Left hindlimb (tissue), 1 donor: ENCODE results near the gene KIRREL3.

Source experiments
- DNase-seq: peaks from one replicate; pipeline ENCODE4 v3.0.0-alpha.2; 2018

Gene KIRREL3

GRCh38 chr11:126479178-126479930, 521.2 kb downstream of the KIRREL3 start:
- no peak for DNase-seq

GRCh38 chr11:126478466-126478865, 522.1 kb downstream of the KIRREL3 start:
- no peak for DNase-seq

DNA sequence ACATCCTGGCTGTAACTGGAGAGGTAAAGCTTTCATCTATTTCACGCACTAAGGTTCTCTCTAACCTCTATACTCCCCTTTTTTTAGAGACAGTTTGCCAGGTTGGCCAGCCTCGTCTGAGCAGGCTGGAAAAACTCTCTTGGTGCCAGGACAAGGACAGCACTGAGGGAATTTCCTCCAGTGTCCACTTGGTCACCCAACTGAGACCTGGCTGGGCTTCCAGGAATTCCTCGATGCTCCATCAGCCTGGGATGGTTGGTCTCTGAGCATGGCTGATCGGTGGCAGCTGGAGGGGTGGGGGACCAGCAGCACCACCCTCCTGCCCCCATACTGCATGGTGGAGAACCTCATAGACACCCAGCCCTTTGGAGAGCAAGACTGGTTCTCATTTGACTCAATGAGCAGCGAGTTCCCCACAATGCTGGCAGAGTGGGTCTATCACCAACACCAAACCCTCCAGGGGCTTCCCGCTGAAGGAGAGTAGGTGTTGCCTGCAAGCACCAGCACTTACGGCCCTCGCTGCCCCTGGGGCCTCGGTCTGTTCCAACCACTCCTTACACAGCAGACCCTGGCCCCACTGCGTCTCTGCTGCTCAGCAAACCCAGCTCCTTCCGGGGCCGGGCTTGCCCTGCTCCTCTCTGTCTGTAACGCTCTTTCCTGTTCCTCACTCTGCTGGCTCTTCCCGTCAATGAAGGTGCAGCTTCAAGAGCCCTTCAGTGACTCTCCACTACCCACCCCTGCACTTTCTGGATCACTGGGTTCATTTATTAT, 522.9 kb downstream of the KIRREL3 start:
- no peak for DNase-seq

DNA sequence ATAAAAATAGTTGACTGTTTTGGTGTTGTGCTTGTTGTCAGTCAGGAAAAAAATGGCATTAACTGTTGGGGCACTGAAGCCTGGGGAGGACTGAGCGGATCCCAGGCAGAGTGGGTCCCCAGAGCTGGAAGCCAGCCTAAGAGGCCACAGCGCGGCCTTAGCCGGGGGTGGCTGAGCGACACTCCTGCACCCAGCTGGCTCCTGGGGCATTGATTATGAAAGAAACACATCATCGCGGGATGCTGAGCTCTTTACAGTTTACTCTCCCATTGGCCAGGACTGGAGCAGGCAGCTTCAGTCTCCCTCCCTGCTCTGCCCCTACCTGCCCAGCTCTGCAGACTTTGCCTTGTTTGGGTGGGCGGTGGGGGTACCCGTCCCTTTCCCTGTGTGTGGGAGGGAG, 523.6 kb downstream of the KIRREL3 start:
- no peak for DNase-seq

- DNase-seq = no peak
Observed at GRCh38 chr11:126476266-126476924, 524.2 kb downstream of the KIRREL3 start.

DNA sequence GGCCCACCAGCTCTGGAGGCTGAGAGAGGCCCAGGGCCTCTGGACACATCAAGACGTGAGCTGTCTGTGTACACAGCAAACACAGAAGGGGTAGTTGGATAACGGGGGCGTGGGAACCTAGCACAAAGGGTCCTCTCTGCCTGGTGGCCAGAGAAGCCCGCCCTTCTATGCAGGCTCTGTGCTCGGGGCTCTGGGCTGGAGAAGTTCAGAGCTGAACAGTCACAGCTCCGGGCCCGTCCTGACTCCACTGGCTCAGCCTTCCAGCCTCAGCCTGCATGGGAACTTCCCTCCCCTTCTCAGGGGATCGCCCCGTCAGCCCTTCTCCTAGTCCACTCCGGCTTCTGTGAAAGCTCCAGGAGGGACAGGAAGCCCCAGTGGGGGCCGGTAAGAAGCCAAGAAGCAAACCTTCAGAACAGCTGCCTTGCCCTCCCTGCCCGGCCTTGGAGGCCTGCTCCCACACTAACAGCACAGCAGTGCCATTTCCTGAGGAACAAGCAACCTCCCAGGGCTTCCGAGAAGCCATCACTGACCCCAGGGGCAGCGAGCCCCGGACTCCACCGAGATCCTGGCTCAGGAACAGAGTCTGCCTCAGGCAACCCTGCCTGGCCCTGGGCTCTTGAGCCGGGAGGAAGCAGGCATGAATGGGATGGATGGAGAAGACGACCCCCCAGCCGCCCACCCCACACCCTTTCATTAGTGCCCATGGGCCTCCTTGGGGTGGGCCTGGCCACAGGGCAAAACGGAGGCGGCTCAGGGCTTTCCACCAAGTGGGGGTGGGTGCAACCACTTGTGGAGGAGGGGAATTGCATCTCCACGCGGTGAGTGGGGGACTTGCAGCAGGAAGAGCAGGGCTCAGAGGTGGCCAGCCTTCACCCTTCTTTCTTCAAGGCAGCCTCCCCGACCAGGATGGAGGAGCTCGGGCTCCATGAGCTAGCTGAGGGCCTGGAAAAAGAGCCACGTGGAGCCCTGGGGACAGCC, 525.3 kb downstream of the KIRREL3 start:
- DNase-seq = no peak

- DNase-seq = no peak
Observed at GRCh38 chr11:126474220-126474619, 526.4 kb downstream of the KIRREL3 start.

DNA sequence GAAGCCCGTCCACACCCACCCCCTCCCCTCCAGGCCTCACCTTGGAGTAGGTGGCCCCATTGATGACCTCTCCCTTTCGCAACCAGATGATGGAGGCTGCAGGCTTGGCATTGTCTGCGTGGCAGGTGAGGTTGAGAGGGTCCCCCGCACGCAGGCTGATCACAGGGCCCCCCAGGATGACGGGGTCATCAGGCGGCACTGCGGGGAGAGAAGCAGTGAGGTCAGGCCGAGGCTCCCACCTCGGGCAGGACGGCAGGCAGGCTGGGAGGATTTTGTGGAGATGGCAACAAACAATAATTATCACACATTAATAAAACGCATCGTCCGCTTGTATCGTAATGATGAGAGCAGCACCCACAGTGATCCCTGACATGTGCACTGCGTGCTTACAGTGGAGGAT, 527.3 kb downstream of the KIRREL3 start:
- no peak for DNase-seq

GRCh38 chr11:126469311-126469710, 531.3 kb downstream of the KIRREL3 start:
- no peak for DNase-seq

GRCh38 chr11:126468102-126468521, 532.5 kb downstream of the KIRREL3 start:
- no peak for DNase-seq

- DNase-seq = no peak
Observed at GRCh38 chr11:126467471-126467870, 533.1 kb downstream of the KIRREL3 start.

- no peak for DNase-seq
Observed at GRCh38 chr11:126467046-126467370, 533.6 kb downstream of the KIRREL3 start.

DNA sequence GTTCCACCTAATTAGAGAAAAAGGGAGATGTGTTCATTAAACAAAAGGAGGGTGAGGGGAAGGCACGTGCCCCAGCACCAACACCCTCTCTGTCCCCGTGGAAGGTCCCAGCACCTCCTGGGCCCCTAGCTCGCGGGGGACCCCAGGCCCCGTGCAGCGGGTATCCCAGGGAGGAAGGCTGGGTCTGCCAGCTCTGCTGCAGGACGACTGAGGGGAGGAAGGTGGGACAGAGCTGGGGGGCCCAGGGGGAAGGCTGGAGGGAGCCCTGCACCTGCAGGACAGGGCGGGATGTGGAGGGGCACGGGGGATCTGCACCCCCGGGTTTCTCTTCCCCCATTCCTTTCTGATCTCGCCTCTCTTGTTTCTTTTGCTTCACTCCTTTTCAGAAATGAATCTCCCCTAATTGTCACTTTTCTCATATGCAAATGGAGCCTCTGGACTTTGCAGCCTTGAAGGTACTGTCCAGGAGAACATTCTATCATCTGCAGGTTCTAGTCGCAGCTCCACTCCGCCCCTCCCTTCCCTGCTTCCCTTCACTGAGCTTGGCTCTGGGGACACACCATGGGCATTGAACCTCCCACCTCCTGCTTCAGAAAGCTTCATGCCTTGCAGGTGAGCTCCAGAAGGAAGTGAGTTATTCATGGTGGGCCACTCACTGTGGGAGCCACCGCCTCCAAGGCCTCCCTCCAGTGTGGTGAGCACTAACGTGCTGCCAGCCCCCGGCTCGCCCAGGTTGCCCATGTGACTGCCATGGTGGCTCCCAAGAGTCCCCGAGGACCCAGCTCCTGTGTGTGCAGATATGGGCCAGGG, 534.1 kb downstream of the KIRREL3 start:
- no peak for DNase-seq

DNA sequence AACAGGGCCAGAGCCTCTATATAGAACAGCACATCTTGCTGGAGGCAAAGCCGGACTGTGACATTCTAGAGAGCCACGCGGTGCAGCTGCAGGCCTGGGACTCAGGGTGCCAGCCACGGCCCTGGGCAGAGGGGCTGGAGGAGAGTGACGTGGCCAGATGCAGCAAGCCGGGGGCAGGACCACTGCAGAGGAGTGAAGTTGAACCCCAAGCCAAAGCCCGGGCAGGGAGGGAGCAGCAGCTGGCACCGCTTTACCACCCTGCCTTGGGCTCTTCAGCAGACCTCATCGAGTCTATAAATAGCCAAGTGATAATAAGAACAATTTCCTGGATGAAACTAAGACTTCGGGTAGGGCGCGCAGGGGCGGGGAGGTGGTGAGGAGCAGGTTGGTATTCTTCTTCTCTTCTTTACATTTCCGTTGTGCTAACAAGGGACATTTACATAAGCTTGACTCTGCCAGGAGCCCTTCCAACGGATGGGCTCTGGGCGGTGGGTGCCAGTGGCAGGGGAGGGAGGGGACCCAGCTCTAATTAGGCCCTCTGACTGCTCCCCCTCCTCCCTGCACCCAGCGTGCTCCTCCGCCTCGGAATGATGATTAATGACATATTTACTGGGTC, 534.9 kb downstream of the KIRREL3 start:
- DNase-seq = peak; percentile 63

GRCh38 chr11:126464796-126465195, 535.8 kb downstream of the KIRREL3 start:
- DNase-seq = no peak

DNA sequence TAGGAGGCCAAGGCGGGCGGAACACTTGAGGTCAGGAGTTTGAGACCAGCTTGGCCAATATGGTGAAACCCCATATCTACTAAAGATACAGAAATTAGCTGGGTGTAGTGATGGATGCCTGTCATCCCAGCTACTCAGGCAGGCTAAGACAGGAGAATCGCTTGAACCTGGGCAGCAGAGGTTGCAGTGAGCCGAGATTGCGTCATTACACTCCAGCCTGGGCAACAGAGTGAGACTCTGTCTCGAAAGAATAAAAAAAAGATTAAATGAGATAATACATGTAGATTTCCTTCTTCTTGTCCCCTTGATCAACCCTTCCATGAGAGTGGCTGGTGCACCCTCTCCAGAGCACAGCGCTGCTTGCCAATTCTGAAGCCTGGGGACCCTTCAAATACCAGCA, 538.1 kb downstream of the KIRREL3 start:
- DNase-seq = no peak

GRCh38 chr11:126461996-126462395, 538.6 kb downstream of the KIRREL3 start:
- DNase-seq = no peak

- no peak for DNase-seq
Observed at GRCh38 chr11:126461096-126461440, 539.5 kb downstream of the KIRREL3 start.

- no peak for DNase-seq
Observed at GRCh38 chr11:126460417-126461095, 540.0 kb downstream of the KIRREL3 start.

GRCh38 chr11:126459691-126460281, 540.8 kb downstream of the KIRREL3 start:
- DNase-seq = peak; percentile 65
